BLaER1 (cell line): ENCODE data around the gene PCSK9.
"Not testable (repeated sequence)": the region's sequence is repeated elsewhere in the genome, so short reads cannot be mapped to it uniquely, and the experiment has no call there.

Source experiments
- H3K27ac ChIP-seq: shearing (Covaris generic); formaldehyde crosslinking; 2 replicates; pipeline ENCODE4 v1.8.1; 2022
- H3K27me3 ChIP-seq: shearing (Covaris generic); formaldehyde crosslinking; 2 replicates; pipeline ENCODE4 v1.8.1; 2022
- H3K36me3 ChIP-seq: shearing (Covaris generic); formaldehyde crosslinking; 2 replicates; pipeline ENCODE4 v1.8.1; 2022
- H3K4me1 ChIP-seq: shearing (Covaris generic); formaldehyde crosslinking; 2 replicates; pipeline ENCODE4 v1.8.1; 2022
- H3K4me2 ChIP-seq: shearing (Covaris generic); formaldehyde crosslinking; 2 replicates; pipeline ENCODE4 v1.8.1; 2022
- H3K4me3 ChIP-seq: shearing (Covaris generic); formaldehyde crosslinking; 2 replicates; pipeline ENCODE4 v1.8.1; 2022
- H3K9ac ChIP-seq: shearing (Covaris generic); formaldehyde crosslinking; 2 replicates; pipeline ENCODE4 v1.8.1; 2022
- H3K9me3 ChIP-seq: shearing (Covaris generic); formaldehyde crosslinking; 2 replicates; pipeline ENCODE4 v1.8.1; 2022
- H4K20me1 ChIP-seq: shearing (Covaris generic); formaldehyde crosslinking; 2 replicates; pipeline ENCODE4 v1.8.1; 2022
- Cebpa-rat ChIP-seq: shearing (Covaris generic); IDR thresholded peaks from 2 replicates; pipeline ENCODE4 v1.8.1; 2022

Gene PCSK9

GRCh38 chr1:55007625-55008024 is 31.7 kb upstream of the PCSK9 start:
- no peak overlapping the region for H3K27ac ChIP-seq
- TF ChIP-seq Cebpa-rat: no peak

DNA sequence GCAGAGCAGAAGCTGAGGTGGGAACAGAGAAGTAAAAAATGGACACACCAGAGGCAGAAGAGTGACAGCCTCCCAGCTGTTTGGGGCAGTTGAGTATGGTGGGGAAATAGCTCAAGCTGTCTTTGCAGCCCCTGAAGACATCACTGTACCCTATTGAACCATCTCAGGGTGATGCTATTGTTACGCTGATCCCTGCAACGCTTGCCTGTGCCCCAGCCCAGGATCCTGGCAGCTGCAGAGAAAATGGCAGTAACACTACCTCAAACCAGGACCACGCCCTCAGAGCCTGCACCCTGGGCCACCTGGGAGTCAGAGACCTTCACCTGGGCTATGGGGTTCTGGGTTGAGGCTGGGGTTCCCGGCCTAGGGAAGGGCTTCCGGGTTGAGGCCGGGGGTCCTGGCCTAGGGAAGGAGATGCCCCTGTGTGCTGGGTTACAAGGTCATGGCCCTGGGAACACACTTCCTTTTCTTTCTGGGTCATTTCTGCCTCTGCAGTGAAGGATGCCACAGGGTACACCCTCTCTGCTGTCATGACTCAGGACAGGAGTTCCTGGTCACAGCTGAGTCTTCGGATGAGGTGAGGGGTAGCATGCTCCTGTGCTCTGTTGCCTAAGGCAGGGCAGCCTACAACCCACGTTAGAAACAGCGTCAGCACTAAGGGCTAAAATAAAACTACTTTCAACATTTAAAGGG is 29.0 kb upstream of the PCSK9 start:
- no peak overlapping the region for H3K27ac ChIP-seq
- no peak overlapping the region for H3K9ac ChIP-seq
- H3K4me1 ChIP-seq: no peaks in the 10 kb centered on the region
- H3K4me3 ChIP-seq: no peak overlapping the region
- H3K4me2 ChIP-seq: no peak overlapping the region
- no peak for TF ChIP-seq Cebpa-rat
- H3K9me3 ChIP-seq: no peaks in the 10 kb centered on the region
- no peaks in the 10 kb centered on the region for H3K27me3 ChIP-seq
- no peaks in the 10 kb centered on the region for H4K20me1 ChIP-seq
- no peaks in the 10 kb centered on the region for H3K36me3 ChIP-seq

More at GRCh38 chr1:55007625-55008024, 31.7 kb upstream of the PCSK9 start:
- H3K36me3 ChIP-seq: no peaks in the 10 kb centered on the region
- H3K4me3 ChIP-seq: no peak overlapping the region
- H3K9ac ChIP-seq: no peak overlapping the region
- no peaks in the 10 kb centered on the region for H3K27me3 ChIP-seq
- H3K9me3 ChIP-seq: no peaks in the 10 kb centered on the region
- H3K4me1 ChIP-seq: no peaks in the 10 kb centered on the region
- no peak overlapping the region for H3K4me2 ChIP-seq
- no peaks in the 10 kb centered on the region for H4K20me1 ChIP-seq

DNA sequence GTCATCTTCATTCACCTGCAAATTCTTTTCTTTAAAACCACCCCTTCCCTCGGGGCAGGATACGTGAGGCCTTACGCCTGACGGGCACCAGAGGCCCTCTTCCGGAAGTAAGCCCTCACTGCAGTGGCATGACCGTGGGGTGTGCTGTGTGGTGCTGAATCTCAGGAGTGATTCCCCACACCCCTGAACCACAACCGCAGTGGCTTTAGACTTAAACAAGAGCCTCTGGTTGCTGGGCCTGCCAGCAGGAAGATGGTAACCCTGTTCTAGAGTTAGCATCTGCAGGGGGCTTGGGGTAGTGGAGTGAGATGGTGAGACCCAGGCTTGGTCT is 28.5 kb upstream of the PCSK9 start:
- H3K4me2 ChIP-seq: no peak overlapping the region
- no peak for TF ChIP-seq Cebpa-rat

GRCh38 chr1:55012661-55013060 is 26.7 kb upstream of the PCSK9 start:
- Histone ChIP-seq H3K27ac (no peak overlapping the region), H3K27me3 (no peaks in the 10 kb centered on the region), H3K4me1 (no peaks in the 10 kb centered on the region), H3K4me2 (no peak overlapping the region), H3K36me3 (no peaks in the 10 kb centered on the region), H3K9me3 (no peaks in the 10 kb centered on the region), H3K9ac (no peak overlapping the region), H3K4me3 (no peak overlapping the region), H4K20me1 (no peaks in the 10 kb centered on the region)
- TF ChIP-seq Cebpa-rat: no peak

More for the DNA sequence above, 28.5 kb upstream of the PCSK9 start:
- no peak overlapping the region for H3K4me3 ChIP-seq
- no peaks in the 10 kb centered on the region for H3K27me3 ChIP-seq
- no peak overlapping the region for H3K27ac ChIP-seq
- no peaks in the 10 kb centered on the region for H3K4me1 ChIP-seq
- no peaks in the 10 kb centered on the region for H3K9me3 ChIP-seq
- no peak overlapping the region for H3K9ac ChIP-seq
- no peaks in the 10 kb centered on the region for H4K20me1 ChIP-seq
- no peaks in the 10 kb centered on the region for H3K36me3 ChIP-seq

GRCh38 chr1:55015123-55015522 is 24.2 kb upstream of the PCSK9 start:
- H3K9me3 ChIP-seq: no peaks in the 10 kb centered on the region

DNA sequence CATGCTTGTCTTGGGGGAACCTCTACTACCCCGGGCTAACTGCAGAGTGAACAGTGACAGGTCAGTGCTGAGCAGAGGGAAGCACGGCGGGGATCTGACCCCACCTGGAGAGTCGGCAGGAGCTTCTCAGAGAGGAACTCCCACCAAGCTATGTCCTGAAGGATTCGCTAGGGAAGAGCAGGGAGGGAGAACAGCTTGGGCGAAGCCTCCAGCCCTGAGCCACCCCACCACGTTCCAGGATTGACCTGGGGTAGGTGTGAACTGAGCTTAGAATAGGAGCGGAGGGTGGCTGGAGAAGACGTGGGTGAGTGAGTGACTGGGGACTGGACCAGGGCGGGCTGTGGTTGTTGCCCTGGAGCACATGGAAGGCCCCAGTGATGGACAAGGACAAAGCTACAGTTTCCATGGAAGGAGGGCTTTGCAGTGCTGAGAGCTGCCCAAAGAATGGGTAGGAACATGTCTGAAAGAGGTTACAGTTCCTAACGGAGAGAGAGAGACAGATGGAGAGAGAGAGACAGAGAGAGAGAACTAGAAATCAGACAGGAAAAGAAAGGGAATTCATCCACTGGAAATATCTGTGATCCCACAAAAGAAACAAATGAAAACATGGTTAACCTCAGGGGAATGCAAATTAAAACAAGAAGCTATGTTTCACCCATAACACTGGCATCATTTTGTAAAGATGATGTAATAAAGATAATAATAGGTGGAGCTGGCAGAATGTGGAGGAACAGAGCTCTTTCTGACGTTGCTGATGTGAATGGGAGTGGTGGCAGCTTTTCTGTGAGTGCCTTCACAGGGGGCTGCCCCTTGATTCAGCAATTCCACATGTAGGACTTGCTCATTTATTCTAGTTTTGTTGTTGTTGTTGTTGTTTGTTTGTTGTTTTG is 23.4 kb upstream of the PCSK9 start:
- Histone ChIP-seq H3K36me3 (no peaks in the 10 kb centered on the region), H4K20me1 (no peaks in the 10 kb centered on the region), H3K4me2 (no peak overlapping the region), H3K9me3 (no peaks in the 10 kb centered on the region), H3K4me3 (no peak overlapping the region), H3K9ac (no peak overlapping the region), H3K4me1 (no peaks in the 10 kb centered on the region), H3K27me3 (no peaks in the 10 kb centered on the region), H3K27ac (no peak overlapping the region)
- no peak for TF ChIP-seq Cebpa-rat

More at GRCh38 chr1:55015123-55015522, 24.2 kb upstream of the PCSK9 start:
- Histone ChIP-seq H3K4me2 (no peak overlapping the region), H3K4me1 (no peaks in the 10 kb centered on the region), H3K9ac (no peak overlapping the region), H3K27me3 (no peaks in the 10 kb centered on the region), H3K27ac (no peak overlapping the region), H3K36me3 (no peaks in the 10 kb centered on the region), H4K20me1 (no peaks in the 10 kb centered on the region), H3K4me3 (no peak overlapping the region)
- TF ChIP-seq Cebpa-rat: no peak

DNA sequence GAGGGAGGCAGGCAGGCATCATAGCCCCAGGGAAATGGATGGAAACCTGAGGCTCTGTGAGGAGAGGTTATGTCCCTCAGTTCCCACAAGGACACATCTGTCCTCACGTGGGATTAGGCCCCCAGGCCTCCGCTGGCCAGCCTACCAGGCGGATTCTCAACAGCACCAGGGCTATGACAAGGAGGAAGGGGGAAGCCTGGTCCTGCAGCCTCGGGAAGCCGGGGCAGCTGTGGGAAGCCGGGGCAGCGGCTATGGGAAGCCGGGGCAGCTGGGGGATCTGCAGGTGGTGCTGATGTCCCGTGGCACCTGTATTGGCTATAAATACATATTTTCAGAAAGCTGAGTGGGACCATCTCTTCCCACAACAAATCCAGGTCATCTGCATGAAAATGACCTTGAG is 21.0 kb upstream of the PCSK9 start:
- H3K4me2 ChIP-seq: no peak overlapping the region
- H4K20me1 ChIP-seq: no peaks in the 10 kb centered on the region
- H3K27ac ChIP-seq: no peak overlapping the region
- TF ChIP-seq Cebpa-rat: no peak
- no peak overlapping the region for H3K4me3 ChIP-seq
- no peaks in the 10 kb centered on the region for H3K36me3 ChIP-seq
- no peak overlapping the region for H3K9ac ChIP-seq
- no peaks in the 10 kb centered on the region for H3K4me1 ChIP-seq
- no peaks in the 10 kb centered on the region for H3K27me3 ChIP-seq
- no peaks in the 10 kb centered on the region for H3K9me3 ChIP-seq

GRCh38 chr1:55021942-55022546 is 17.3 kb upstream of the PCSK9 start:
- TF ChIP-seq Cebpa-rat: no peak
- no peaks in the 10 kb centered on the region for H3K9me3 ChIP-seq
- H3K27ac ChIP-seq: no peak overlapping the region
- H3K4me1 ChIP-seq: no peaks in the 10 kb centered on the region
- no peaks in the 10 kb centered on the region for H3K36me3 ChIP-seq
- no peaks in the 10 kb centered on the region for H4K20me1 ChIP-seq
- no peaks in the 10 kb centered on the region for H3K27me3 ChIP-seq
- H3K4me3 ChIP-seq: no peak overlapping the region
- H3K9ac ChIP-seq: no peak overlapping the region
- H3K4me2 ChIP-seq: no peak overlapping the region

DNA sequence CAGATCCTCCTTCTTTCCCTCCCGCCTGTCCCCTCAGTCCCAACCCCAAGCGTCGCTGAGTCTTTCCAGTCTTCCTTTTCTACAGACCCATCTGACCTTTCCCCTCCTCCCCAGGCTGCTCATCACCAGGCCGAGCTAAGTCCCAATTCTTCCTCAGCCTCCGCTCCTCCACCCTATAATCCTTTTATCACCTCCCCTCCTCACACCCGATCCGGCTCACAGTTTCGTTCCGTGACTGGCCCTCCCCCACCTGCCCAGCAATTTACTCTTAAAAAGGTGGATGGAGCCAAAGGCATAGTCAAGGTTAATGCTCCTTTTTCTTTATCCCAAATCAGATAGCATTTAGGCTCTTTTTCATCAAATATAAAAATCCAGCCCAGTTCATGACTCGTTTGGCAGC is 15.2 kb upstream of the PCSK9 start:
- H3K4me3 ChIP-seq, H4K20me1 ChIP-seq, H3K4me1 ChIP-seq, H3K9ac ChIP-seq, H3K36me3 ChIP-seq, H3K27ac ChIP-seq, H3K27me3 ChIP-seq, H3K9me3 ChIP-seq, H3K4me2 ChIP-seq: not testable (repeated sequence)

GRCh38 chr1:55026682-55027081 is 12.7 kb upstream of the PCSK9 start:
- not testable (repeated sequence) for H3K27me3 ChIP-seq, H3K9ac ChIP-seq, H4K20me1 ChIP-seq, H3K4me1 ChIP-seq, H3K9me3 ChIP-seq, H3K4me2 ChIP-seq, H3K4me3 ChIP-seq, H3K36me3 ChIP-seq, H3K27ac ChIP-seq

GRCh38 chr1:55031098-55031497 is 8.2 kb upstream of the PCSK9 start:
- H3K4me3 ChIP-seq, H4K20me1 ChIP-seq: not testable (repeated sequence)

More at GRCh38 chr1:55031098-55031497, 8.2 kb upstream of the PCSK9 start:
- H3K27ac ChIP-seq, H3K27me3 ChIP-seq, H3K36me3 ChIP-seq, H3K4me2 ChIP-seq, H3K9me3 ChIP-seq, H3K9ac ChIP-seq, H3K4me1 ChIP-seq: not testable (repeated sequence)
